Inflammatory macrophage treated with lipopolysaccharide for 1 hour (primary cell): ENCODE data around the gene IL13.
"Not testable (repeated sequence)": the region's sequence is repeated elsewhere in the genome, so short reads cannot be mapped to it uniquely, and the experiment has no call there.

Experiments used
- DNase-seq, 2 donors: peaks; one replicate each; pipeline ENCODE4 v3.0.0-alpha.2; 2020 to 2022

IL13 gene

DNA sequence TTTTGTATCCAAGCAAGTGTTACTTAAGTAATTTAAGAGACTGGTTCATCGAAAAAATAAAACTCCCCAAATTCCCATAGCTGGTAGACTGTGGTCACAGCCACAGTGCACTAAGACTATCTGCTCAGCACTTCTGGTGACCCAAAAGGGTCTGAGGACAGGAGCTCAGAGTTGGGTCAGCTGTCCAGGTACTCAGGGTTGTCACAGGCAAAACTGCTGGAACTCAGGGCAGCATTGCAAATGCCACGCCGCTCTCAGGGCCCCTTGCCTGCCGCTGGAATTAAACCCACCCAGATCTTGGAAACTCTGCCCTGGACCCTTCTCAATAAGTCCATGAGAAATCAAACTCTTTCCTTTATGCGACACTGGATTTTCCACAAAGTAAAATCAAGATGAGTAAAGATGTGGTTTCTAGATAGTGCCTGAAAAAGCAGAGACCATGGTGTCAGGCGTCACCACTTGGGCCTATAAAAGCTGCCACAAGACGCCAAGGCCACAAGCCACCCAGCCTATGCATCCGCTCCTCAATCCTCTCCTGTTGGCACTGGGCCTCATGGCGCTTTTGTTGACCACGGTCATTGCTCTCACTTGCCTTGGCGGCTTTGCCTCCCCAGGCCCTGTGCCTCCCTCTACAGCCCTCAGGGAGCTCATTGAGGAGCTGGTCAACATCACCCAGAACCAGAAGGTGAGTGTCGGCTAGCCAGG, at the start of gene IL13:
Gene IL13 (plus strand): TSS at position 498 of the 705 bp plus-strand sequence. CDS start 14 bp downstream, at position 512.
- DNase-seq, result no peak

- no peak for DNase-seq
Measured at GRCh38 chr5:132611965-132612364, 46.0 kb upstream of the IL13 start.

DNA sequence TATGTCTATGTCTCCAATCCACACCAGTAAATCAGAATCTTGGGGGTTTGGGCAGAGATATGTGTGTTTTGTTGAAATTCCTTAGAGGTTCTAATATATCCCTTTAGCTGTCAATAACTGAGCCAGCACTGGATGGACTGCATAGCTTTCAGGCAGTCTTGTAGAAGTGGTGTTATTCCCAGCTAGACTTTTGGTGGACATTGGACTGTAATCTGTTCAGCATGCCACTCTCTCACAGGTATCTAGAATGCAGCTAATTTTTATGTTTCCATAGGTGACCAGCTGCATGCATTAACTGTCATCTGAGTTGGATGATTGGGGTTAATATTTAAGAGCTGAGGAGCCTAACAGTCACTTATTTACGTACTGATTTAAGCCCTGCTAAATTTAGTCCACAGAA, 45.1 kb upstream of the IL13 start:
- DNase-seq, result no peak

GRCh38 chr5:132621699-132622098, 36.3 kb upstream of the IL13 start:
- DNase-seq, result no peak

DNA sequence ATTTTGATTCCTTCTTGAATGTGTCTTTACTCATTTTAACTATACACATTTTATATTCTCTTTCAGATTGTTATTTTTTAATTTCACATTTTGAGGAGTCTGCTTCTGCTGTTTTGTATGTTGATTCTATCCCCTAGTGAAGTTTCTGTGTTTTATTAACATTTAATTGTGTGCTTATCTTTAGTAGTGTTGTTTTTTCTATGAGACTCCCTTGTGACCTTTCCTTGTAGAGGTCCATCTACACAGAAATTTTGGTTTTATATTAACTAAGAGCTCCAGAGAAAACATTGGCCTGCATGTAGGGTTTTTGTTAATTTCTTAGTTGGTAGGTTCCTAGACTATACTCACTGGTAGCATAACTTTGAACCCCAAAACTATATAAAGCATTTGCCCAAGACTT, 35.4 kb upstream of the IL13 start:
- DNase-seq, result no peak

DNA sequence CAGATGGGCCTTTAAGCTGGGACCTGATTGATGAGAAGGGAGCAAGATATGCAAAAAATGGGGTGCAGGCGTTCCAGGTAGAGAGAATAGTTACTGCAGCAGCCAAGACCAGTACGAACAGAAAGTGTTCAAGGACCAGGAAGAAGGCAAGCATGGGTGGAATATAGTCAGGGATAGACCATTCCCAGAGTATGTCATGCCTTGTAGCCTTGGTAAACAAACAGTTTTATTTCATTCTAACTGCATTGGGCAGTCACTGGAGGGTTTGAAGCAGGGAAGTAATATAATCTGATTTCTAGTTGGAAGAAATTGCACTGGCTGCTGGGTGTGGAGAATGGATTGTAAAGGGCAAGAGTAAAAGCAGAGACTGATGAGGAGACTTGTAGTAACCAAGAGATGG, 30.5 kb upstream of the IL13 start:
- DNase-seq, result no peak

GRCh38 chr5:132628814-132629213, 29.2 kb upstream of the IL13 start:
- no peak for DNase-seq

DNA sequence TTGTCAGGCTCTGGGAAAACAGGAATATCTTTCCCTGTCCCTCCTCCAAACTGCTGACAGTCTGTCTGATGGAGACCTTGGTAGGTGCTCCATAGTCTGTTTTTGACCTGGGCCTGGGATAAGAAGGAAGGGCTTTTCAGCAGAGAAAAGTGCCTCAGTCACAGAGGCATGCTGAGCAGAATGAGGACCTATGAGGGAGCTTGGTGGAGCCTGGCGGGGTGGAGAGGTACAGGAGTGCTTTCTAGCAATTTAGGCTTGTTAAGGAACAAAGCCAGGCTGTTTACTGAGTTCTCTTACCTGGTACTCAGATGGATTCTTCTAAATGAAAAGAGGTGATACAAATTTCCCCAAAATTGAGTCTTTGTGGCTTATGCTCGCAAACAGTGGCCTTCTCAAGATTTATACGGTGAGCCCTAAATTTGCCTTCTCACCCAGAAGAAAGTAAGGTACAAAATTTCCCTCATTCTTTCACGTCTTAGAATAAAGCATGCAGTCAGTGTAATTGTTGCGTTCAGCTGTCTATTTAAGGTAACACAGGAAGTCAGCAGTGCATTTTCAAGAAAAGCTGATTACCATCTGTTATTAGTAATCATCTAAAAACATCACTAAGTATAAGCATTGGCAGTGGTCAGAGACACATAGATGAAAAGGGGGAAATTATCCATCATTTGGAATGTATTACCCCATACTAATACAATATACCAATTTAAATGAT, 28.6 kb upstream of the IL13 start:
- DNase-seq, result no peak

DNA sequence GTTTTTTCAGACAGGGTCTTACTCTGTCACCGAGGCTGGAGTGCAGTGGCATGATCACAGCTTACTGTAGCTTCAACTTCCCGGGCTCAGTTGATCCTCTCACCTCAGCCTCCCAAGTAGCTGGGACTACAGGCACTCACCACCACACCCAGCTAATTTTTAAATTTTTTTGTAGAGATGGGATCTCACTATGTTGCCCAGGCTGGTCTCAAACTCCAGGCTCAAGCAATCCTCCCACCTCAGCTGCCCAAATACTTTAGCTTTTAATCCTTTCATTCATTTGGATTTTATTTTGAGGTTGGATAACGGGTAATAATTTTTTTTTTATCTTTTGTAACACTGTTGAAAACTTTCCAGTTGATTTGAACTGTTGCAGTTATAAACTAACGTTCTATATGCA, 24.4 kb upstream of the IL13 start:
- not testable (repeated sequence) for DNase-seq

GRCh38 chr5:132635873-132636272, 22.1 kb upstream of the IL13 start:
- no peak for DNase-seq

- DNase-seq, result no peak
Measured at GRCh38 chr5:132637241-132637640, 20.7 kb upstream of the IL13 start.

- DNase-seq, result no peak
Measured at GRCh38 chr5:132639706-132640130, 18.3 kb upstream of the IL13 start.

GRCh38 chr5:132640613-132641012, 17.4 kb upstream of the IL13 start:
- DNase-seq, result no peak

- DNase-seq, result peak in 1 of 2 donors; percentile 31
Measured at GRCh38 chr5:132641241-132641723, 16.7 kb upstream of the IL13 start.

- DNase-seq, result no peak
Measured at GRCh38 chr5:132641841-132642240, 16.1 kb upstream of the IL13 start.

DNA sequence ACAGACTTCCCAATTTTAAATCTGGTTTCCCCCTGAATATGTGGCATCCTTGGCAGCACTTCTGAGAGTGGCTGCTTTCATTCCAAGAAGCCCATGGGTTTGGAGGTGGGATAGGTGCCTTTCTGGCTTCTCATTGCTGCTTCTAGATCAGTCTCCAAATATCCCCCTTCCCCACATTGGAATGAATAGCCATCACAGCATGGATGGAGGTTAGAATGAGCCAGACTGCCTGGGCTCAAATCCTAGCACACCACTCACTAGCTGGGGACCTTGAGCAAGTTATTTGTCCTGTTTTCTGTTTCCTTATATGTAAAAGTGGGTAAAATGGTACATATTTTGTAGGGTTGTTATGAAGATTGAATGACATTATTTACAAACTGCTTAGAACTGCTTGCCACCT, 13.8 kb upstream of the IL13 start:
- no peak for DNase-seq

GRCh38 chr5:132646583-132647266, 11.2 kb upstream of the IL13 start:
- no peak for DNase-seq

- DNase-seq, result no peak
Measured at GRCh38 chr5:132647473-132647872, 10.5 kb upstream of the IL13 start.

- DNase-seq, result no peak
Measured at GRCh38 chr5:132648355-132648754, 9.6 kb upstream of the IL13 start.

DNA sequence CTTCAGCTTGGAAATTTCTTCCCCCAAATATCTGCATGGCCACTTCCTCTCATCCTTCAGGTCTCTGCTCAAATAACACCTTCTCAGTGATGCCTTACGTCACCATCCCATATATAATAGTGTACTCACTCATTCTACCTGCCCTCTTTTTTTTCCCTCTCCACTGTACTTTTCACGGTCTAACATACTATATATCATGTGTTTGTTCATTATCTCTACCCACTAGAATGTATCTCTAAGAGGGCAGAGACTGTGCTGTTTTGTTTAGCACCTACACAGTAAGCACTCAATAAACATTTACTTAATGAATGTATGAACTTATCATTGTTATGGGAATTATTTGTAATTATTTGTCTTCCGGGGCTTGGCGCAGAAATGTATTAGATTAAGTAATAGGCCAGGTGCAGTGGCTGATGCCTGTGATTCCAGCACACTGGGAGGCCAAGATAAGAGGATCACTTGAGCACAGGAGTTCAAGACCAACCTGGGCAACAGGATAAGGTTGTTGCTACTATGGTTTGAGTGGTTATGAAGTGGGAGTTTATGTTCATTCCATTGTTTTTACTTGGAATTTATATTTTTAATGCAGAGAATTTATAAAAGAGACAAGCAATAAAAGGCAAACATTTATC, 6.0 kb upstream of the IL13 start:
- DNase-seq, result no peak

DNA sequence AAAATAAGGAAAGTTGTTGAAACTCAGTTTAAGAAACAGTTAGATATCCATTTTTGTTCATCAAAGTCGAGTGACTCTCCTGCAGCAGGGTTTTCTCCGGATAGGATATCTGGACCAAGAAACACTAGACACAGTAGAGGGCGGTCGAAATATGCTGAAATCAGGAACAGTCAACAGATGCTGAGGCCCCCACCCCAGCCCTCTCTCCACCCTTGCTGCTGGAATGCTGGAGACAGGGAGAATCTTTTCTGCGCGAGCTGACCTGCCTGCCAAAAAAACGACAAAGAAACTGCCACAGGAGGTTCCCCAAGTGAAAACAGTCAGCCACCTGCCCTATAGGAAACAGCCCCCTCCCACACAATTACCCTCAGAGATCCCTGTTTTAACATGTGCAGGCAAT, 4.3 kb upstream of the IL13 start:
- DNase-seq, result no peak

- peak in 1 of 2 donors; percentile 46 for DNase-seq
Measured at GRCh38 chr5:132655821-132656773, 1.9 kb upstream of the IL13 start.
